HG03045 (cell line): ENCODE measurements around the gene SH2D1A.
"Not testable (repeated sequence)": the region's sequence is repeated elsewhere in the genome, so short reads cannot be mapped to it uniquely, and the experiment has no call there.

Experiments used
- ATAC-seq: cut with Tn5 transposase; IDR thresholded peaks from one replicate; pipeline ENCODE4 v1.9.1; 2021; ENCODE audit warnings: mild to moderate bottlenecking, moderate library complexity; ENCODE audit not compliant: unreplicated experiment

Gene SH2D1A

GRCh38 chrX:124346117-124346876 lies at the start of gene SH2D1A:
TSS of gene SH2D1A (plus strand) at chrX:124346563. CDS start at chrX:124346643, 80 bp downstream.
- no peak for ATAC-seq

- ATAC-seq = not testable (repeated sequence)
Measured at GRCh38 chrX:124299323-124299722, 47.0 kb upstream of the SH2D1A start.

DNA sequence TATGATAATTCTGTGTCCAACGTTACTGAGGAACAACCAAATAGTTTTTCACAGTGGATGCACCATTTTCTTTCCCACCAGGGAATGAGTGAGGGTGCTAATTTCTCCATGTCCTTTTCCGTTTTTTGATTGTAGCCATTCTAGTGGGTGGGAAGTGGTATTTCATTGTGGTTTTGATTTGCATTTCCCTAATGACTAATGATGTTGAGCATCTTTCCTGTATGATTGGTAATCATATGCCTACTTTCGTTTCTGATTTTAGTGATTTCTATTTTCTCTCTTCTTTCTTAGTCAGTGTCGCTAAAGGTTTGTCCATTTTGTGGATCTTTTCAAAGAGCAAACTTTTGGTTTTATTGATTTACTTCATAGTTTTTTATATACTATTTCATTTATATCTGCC lies 46.0 kb upstream of the SH2D1A start:
- no peak for ATAC-seq

DNA sequence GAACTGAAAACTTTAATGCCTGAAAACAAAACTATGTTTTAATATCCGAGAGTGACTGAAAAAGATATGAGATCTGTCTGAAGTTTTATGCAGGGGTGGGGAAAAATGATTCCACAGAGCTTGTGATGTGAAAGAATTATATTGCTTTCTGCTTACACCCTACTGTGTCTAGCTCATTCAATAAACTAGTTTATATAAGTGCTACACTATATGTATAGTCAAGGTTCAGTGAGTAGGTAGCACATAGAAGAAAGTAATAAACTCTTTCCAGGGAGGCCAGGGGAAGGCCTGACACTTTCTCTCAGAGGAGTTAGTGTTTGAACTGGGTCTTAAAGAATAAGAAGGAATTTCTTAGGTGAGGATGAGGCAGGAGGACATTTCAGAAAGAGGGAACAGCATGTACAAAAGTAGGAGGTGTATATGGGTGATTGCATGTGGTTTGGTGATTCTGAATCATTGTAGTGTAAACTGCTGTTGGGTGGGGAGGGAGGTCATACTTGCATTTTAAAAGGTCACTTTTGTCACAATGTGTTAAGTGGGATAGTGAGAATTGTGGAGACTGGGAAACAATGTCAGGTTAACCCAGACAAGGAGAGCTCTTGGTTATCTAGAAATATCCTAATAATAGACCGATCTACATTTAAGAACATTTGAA lies 39.0 kb upstream of the SH2D1A start:
- ATAC-seq = no peak

DNA sequence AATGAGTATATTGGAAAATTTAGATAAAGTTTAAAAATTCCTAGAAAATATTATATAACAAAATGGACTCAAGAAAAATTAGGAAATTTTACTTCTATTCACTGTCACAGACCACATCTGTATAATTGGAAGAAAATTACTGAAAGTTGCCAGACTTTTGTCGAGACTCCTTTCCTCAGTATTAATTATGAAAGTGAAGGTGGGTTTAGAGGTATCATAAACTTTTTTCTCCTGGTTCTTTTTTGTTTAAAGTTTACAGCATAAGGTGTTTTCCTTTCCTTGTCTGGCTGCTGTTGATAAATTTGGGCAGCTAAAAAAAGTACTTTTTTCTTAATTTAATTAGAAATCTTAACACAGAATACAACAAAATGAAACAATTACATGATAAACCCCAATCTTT lies 20.6 kb upstream of the SH2D1A start:
- ATAC-seq = no peak

GRCh38 chrX:124328765-124329164 lies 17.6 kb upstream of the SH2D1A start:
- no peak for ATAC-seq

GRCh38 chrX:124332481-124333424 lies 13.6 kb upstream of the SH2D1A start, which contains the start of gene TEX13D:
TSS of gene TEX13D (plus strand) at chrX:124332660. CDS start at chrX:124332918, 258 bp downstream.
- ATAC-seq = no peak

- ATAC-seq = no peak
Measured at GRCh38 chrX:124333862-124334261, 12.5 kb upstream of the SH2D1A start.

DNA sequence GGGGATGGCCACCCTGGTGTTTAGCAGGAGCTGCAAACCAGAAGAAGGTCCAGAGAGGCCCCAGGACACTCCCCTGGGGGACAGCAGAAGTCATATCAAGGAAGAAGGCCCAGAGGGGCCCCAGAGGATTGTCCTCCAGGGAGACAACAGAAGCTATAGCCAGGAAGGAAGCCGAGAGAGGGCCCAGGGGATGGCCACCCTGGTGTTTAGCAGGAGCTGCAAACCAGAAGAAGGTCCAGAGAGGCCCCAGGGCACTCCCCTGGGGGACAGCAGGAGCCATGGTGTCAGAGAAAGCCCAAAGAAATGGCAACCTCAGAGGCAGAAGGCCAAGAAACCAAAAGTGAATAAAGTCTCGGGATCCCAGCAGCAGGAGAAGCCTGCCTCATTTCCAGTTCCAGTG lies 11.8 kb upstream of the SH2D1A start:
- ATAC-seq = not testable (repeated sequence)

DNA sequence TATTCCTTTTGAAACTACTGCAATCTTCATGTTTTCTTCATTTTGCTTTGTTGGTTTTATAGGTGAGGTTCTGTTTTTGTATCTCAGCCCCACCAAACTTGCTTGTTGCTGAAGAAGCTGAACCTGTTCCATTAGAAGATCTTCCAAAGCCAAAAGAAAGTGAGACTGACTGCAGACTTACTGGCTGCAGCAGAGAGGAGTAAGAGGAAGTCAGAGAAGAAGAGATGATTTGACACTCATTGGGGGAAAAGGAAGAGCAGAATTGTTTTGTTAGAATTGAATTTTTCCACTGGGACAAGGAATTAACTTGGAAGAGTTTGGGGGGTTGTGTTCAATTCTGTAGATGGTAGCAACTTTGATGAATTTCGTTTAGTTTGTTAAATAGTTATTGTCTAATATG lies 10.8 kb upstream of the SH2D1A start:
- no peak for ATAC-seq

GRCh38 chrX:124337916-124338315 lies 8.4 kb upstream of the SH2D1A start:
- no peak for ATAC-seq

DNA sequence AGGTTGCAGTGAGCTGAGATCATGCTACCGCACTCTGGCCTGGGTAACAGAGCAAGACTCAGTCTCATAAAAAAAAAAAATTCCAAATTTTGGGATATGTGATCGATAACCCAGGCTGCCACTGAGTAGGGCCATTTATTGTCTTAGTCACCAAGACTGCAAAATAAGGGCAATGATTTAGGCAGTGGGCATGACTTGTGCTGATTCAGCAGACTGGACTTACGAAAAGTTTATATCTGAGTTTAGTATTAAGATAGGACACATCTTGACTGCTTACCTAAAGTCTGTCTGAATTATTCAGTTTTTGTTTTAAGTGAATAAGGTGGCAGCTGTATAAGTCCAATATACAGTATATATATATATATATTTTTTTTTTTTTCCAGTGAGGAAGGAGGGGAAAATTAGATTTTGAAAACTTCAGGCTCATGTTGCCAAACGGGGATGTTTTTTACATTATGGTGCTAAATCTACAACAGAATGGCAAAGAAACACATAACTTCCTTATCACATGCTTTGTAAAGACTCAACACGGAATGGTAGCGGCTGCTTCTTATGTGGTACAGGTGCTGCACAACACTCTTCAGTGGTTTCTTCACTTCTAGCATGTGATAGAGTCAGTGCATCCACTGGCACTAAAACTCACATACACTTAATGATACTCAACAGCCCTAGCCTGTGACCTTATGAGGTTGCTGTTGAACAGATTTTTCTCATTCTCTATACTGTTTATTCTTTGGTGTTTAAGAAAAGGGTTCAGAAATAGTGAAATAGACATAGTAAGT lies 7.4 kb upstream of the SH2D1A start:
- no peak for ATAC-seq

DNA sequence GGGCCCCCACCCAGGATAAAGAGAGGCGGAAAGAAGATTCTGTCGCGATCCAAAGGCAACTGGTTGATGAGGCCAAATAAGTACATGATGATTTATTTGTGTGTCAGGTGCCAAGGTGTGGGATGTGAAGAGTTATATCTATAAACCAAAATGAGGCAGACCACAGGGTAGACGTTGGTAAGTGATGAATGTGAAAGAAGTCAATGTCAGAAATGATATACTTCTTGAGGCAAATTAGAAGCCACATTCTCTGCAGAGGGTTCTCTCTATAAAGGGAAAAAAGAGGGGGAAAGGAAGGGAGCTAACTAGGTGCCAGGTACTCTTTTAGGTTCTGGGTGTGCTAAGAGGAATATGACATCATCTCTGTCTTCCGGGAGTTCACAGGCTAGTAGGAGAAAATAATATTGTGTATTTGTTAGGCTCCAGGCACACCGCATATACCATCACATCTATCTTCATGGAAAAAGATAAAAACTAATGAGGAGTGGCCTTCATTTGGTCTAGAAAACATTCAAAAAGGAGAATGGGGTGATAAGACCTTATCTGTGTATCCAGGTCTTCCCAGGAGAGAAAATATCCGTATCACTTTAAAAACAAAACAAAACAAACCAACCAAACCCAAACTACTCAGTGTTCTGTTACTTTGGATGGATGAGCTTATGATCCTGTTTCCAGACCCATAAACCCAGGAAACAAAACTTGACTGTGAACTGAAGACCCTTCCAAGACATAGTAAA lies 4.8 kb upstream of the SH2D1A start:
- no peak for ATAC-seq

DNA sequence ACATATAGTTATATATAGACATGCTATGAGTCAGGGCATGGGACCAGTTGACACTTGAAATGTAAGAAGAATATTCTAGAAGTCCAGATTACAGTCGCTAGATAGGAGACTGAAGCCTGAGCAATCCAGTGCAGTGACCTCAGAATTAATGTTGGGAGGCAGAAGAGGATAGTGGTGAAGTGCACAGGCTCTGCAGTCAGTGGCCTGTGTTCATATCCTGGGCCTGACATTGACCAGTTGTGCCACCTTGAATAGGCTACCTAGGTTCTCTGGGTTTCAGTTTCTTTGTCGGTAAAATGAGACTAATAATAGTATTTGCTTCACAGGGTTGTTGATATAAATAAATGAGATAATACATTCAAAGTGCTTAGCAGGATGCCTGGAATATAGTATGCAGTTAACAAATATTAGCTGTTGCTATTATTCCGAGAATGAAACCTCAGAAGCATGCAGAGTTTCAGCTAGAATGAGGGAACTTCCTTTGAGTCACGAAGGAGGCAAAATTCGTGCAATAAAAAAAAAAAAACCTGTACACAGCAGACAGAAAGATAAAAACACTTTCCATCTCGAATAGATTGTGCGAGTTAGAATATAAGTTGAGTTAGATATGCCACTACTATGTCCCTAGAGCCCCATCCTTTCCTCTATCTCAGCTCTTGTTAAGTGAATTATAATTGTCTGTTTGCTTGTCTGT lies 4.0 kb upstream of the SH2D1A start:
- no peak for ATAC-seq

DNA sequence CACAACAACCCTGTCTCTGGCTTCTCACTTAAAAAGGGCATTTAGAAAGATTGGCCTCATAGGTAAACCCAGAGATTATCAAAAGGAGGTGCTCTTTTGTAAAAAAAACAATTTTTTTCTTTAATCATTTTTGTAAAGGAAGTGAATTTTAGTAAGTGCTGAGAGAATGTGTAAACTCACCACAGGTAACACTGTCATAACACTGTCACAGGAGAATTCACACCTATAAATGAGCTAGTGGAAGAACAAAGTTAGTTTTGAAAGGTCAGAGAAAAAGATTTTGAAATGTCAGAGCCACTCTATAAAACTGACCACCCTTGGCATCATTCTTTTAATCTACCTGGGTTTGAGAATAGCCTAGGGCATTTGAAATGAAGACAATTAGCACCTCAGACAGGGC lies 3.3 kb upstream of the SH2D1A start:
- ATAC-seq = no peak

DNA sequence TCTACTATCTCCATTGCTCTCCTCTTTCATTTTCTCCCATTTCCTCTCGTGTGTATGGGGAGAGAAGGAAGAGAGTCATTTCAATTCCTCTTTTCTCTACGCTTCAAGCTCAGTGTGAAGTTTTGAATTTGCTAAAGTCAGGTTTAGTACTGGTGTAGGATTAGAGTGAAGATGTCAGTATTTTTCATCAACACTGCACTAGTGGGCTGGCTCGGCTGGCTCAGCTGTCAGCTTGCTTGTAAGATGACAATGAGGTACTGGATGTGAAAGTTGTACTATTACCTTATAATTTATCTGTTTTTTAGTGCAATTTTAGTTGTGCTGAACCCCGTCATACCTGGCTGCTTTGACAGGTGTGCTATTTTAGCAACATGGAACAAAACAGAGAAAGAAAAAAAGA lies 2.1 kb upstream of the SH2D1A start:
- no peak for ATAC-seq

GRCh38 chrX:124346877-124347241 lies 496 bp downstream of the SH2D1A start:
- ATAC-seq = no peak

- ATAC-seq = no peak
Measured at GRCh38 chrX:124347242-124347641, 879 bp downstream of the SH2D1A start.

DNA sequence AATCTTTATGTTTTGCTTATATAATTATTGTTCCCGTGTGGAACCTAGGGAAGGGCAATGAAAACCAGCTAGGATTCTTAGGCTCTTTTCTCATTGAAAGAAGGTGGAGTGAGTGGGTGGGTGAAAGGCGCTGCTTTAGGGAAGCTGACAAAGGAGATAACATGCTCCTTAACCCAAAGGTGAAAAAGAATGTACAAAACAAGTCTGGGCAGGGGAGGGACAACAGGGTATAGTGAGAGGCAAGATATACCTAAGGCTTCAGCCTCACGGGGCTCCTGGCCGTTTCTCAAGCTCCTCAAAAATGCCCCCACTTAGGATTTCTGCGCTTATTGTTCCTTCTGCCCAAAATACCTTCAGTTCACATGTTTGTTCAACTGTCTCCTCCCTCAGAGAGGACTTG lies 1.8 kb downstream of the SH2D1A start:
- ATAC-seq = no peak
